Karpas-422 (cell line): ENCODE measurements around the gene DCXR. TPM values are rescaled to one million over a fixed set of nuclear protein-coding genes. Genes with fewer than 3 reads are reported as not detected.

Source experiments
- DNase-seq: peaks from one replicate; pipeline ENCODE4 v3.0.0-alpha.2; 2015
- H2AFZ ChIP-seq: fragments of 200-600 bp; sonication (generic); 2 replicates; pipeline ENCODE4 v1.6.1; 2014; ENCODE audit warnings: antibody characterized with exemption, low read length, mixed read lengths
- H3K27ac ChIP-seq: fragments of 200-600 bp; sonication (generic); 2 replicates; pipeline ENCODE4 v1.5.1; 2014; ENCODE audit warnings: mild to moderate bottlenecking, low read length, moderate library complexity
- H3K27me3 ChIP-seq: fragments of 200-600 bp; sonication (generic); 2 replicates; pipeline ENCODE4 v1.6.1; 2014; ENCODE audit warnings: low read length, mixed read lengths
- H3K36me3 ChIP-seq: fragments of 200-600 bp; sonication (generic); 2 replicates; pipeline ENCODE4 v1.6.1; 2014; ENCODE audit warnings: low read length, mixed read lengths; ENCODE audit not compliant: insufficient read depth
- H3K4me1 ChIP-seq: fragments of 200-600 bp; sonication (generic); 2 replicates; pipeline ENCODE4 v1.6.1; 2014; ENCODE audit warnings: mild to moderate bottlenecking, low read length, mixed read lengths
- H3K4me2 ChIP-seq: fragments of 200-600 bp; sonication (generic); 2 replicates; pipeline ENCODE4 v1.6.1; 2014; ENCODE audit warnings: low read length, low read depth, mild to moderate bottlenecking; ENCODE audit not compliant: poor library complexity, severe bottlenecking
- H3K4me3 ChIP-seq: fragments of 200-600 bp; sonication (generic); 2 replicates; pipeline ENCODE4 v1.5.1; 2014; ENCODE audit warnings: mild to moderate bottlenecking, antibody characterized with exemption, low read length, mixed read lengths
- H3K79me2 ChIP-seq: fragments of 200-600 bp; sonication (generic); 2 replicates; pipeline ENCODE4 v1.6.1; 2014; ENCODE audit warnings: mild to moderate bottlenecking, low read length, mixed read lengths
- H3K9ac ChIP-seq: fragments of 200-600 bp; sonication (generic); 2 replicates; pipeline ENCODE4 v1.6.0; 2014; ENCODE audit warnings: low read length
- H3K9me2 ChIP-seq: fragments of 200-600 bp; sonication (generic), shearing (Covaris generic); replicated peaks from 2 replicates; pipeline ENCODE4 v1.6.0; 2014; ENCODE audit warnings: mild to moderate bottlenecking, low read length, moderate library complexity; ENCODE audit not compliant: insufficient read depth
- H3K9me3 ChIP-seq: fragments of 300-700, 200-600 bp; sonication (generic); 2 replicates; pipeline ENCODE4 v1.6.1; 2014; ENCODE audit warnings: low read length, mixed read lengths
- H4K20me1 ChIP-seq: fragments of 200-600 bp; sonication (generic); 2 replicates; pipeline ENCODE4 v1.6.1; 2014; ENCODE audit warnings: mild to moderate bottlenecking, antibody characterized with exemption, low read length, low read depth; ENCODE audit not compliant: insufficient read depth
- total RNA-seq: library from RNA; depleted of rRNA; stranded (reverse); fragments of >200 nt; shearing (Covaris generic); gene quantifications from 2 replicates; pipeline ENCODE4 v1.2.3, GENCODE V29; 2014; ENCODE audit warnings: low replicate concordance

DCXR gene
- total RNA-seq, 1 experiment from 2014 or later = 103 TPM

DNA sequence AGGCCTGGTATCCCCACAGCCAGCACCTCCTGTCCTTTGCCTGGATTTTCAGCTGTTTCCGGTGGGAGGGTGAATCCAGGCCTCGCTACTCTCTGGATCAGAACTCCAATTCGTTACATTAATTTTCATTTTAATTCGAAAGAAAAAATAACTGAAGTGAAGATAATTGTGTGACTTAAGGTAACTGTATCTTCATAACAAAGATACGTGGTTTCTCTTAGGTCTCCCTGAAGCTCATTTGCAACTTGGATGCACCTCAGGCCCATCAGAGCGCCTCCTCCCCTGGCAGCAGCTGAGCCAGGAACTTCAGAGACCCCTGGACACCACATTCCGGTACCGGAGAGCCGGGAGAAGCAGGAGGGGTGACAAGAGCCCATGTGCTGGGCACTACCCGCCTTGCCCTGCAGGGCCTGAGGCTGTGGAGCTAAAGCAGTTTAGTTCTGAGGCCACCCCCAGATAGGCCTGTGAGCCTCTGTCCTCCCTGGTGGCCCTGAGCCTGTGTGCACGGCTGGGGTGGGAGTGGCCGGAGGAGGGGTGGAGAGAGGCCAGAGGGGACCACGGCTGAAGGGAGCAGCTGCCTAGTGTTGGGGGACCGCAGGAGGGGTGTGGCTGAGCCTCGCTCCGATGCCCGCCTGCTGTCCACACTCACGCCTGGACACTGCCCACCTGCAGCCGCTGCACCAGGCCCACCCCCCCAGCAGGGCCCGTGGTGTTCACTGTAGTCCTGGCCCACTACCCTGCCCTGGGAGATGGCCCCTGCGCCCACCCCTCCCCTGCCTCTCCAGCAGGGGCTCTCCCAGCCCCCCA, 39.5 kb upstream of the DCXR start:
- Histone ChIP-seq H3K4me3 (no peak overlapping the region), H2AFZ (no peak overlapping the region), H3K4me2 (no peak overlapping the region), H3K36me3 (no peaks in the 10 kb centered on the region; the same call in 1 of the 2 replicates), H4K20me1 (peaks cover 19% of the 10 kb centered on the region; the same call in 1 of the 2 replicates), H3K4me1 (peaks cover 6% of the 10 kb centered on the region; the same call in 1 of the 2 replicates), H3K79me2 (no peaks in the 10 kb centered on the region), H3K27ac (no peak overlapping the region), H3K9ac (no peak overlapping the region), H3K27me3 (no peaks in the 10 kb centered on the region), H3K9me2 (no peaks in the 10 kb centered on the region), H3K9me3 (no peaks in the 10 kb centered on the region)
- DNase-seq = no peak

GRCh38 chr17:82076018-82076784, 38.7 kb upstream of the DCXR start:
- Histone ChIP-seq H3K9ac (no peak overlapping the region), H3K27me3 (no peaks in the 10 kb centered on the region), H2AFZ (no peak overlapping the region), H3K4me1 (peaks cover 6% of the 10 kb centered on the region; the same call in 1 of the 2 replicates), H4K20me1 (peaks cover 19% of the 10 kb centered on the region; the same call in 1 of the 2 replicates), H3K36me3 (no peaks in the 10 kb centered on the region; the same call in 1 of the 2 replicates), H3K79me2 (no peaks in the 10 kb centered on the region), H3K4me2 (no peak overlapping the region), H3K9me2 (no peaks in the 10 kb centered on the region), H3K27ac (no peak overlapping the region), H3K4me3 (no peak overlapping the region), H3K9me3 (no peaks in the 10 kb centered on the region)
- DNase-seq = peak; percentile 54

DNA sequence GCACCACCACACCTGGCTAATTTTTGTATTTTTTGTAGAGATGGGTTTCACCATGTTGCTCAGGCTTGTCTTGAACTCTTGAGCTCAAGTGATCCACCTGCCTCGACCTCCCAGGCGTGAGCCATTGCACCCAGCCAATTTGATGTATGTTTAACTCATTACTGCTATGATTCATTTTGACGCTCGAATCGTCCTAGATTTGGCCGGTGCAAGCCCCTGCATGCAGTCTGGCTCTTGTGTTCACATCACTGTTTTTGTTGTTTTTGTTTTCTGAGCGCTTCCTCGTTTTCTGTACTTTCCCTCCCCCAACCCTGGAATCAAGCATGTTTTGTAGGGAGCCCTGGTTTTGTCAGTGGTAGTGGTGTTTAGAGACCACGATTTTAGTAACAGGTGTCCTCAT, 35.9 kb upstream of the DCXR start:
- no peak for DNase-seq
- H3K36me3 ChIP-seq = no peaks in the 10 kb centered on the region; the same call in 1 of the 2 replicates
- H3K4me1 ChIP-seq = peaks cover 6% of the 10 kb centered on the region; the same call in 1 of the 2 replicates
- no peak overlapping the region for H2AFZ ChIP-seq
- H3K27me3 ChIP-seq = no peaks in the 10 kb centered on the region
- H3K4me2 ChIP-seq = no peak overlapping the region
- H3K9me3 ChIP-seq = no peaks in the 10 kb centered on the region
- 0 out of 2 replicates have a peak, but pooled peaks cover 13% of the 10 kb centered on the region for H4K20me1 ChIP-seq
- H3K9me2 ChIP-seq = no peaks in the 10 kb centered on the region
- no peak overlapping the region for H3K4me3 ChIP-seq
- H3K79me2 ChIP-seq = no peaks in the 10 kb centered on the region
- no peak overlapping the region for H3K27ac ChIP-seq
- no peak overlapping the region for H3K9ac ChIP-seq

DNA sequence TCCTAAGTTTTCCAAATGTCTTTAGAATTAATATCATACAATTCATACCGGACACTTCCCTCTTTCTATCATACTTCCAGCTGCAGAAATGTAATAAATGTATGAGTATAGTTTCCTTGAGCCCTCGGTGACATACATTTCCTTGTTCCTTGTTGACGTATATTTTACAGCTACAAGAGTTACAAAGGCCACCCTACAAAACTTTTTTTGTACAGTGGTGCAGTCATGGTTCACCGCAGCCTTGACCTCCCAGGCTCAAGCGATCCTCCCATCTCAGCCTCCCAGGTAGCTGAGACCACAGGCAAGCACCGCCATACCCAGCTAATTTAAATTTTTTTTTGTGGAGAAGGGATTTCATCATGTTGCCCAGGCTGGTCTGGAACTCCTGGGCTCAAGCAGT, 35.3 kb upstream of the DCXR start:
- no peak for DNase-seq
- no peaks in the 10 kb centered on the region for H3K27me3 ChIP-seq
- H3K9me3 ChIP-seq = no peaks in the 10 kb centered on the region
- H3K36me3 ChIP-seq = no peaks in the 10 kb centered on the region
- H3K4me2 ChIP-seq = no peak overlapping the region
- H3K27ac ChIP-seq = no peak overlapping the region
- peaks cover 6% of the 10 kb centered on the region; the same call in 1 of the 2 replicates for H3K4me1 ChIP-seq
- H3K9ac ChIP-seq = no peak overlapping the region
- no peak overlapping the region for H3K4me3 ChIP-seq
- no peak overlapping the region for H2AFZ ChIP-seq
- no peaks in the 10 kb centered on the region for H3K79me2 ChIP-seq
- no peaks in the 10 kb centered on the region for H3K9me2 ChIP-seq
- 0 out of 2 replicates have a peak, but pooled peaks cover 7% of the 10 kb centered on the region for H4K20me1 ChIP-seq

- Histone ChIP-seq H3K36me3 (no peaks in the 10 kb centered on the region), H2AFZ (no peak overlapping the region), H3K9me3 (no peaks in the 10 kb centered on the region), H3K79me2 (peaks cover 6% of the 10 kb centered on the region; the same call in 1 of the 2 replicates), H3K9me2 (no peaks in the 10 kb centered on the region), H3K4me2 (no peak overlapping the region), H4K20me1 (0 out of 2 replicates have a peak, but pooled peaks cover 1% of the 10 kb centered on the region), H3K27ac (no peak overlapping the region), H3K4me3 (no peak overlapping the region), H3K9ac (no peak overlapping the region), H3K4me1 (peaks cover 8% of the 10 kb centered on the region), H3K27me3 (no peaks in the 10 kb centered on the region)
- DNase-seq = no peak
Measured at GRCh38 chr17:82070611-82071010, 33.1 kb upstream of the DCXR start.

DNA sequence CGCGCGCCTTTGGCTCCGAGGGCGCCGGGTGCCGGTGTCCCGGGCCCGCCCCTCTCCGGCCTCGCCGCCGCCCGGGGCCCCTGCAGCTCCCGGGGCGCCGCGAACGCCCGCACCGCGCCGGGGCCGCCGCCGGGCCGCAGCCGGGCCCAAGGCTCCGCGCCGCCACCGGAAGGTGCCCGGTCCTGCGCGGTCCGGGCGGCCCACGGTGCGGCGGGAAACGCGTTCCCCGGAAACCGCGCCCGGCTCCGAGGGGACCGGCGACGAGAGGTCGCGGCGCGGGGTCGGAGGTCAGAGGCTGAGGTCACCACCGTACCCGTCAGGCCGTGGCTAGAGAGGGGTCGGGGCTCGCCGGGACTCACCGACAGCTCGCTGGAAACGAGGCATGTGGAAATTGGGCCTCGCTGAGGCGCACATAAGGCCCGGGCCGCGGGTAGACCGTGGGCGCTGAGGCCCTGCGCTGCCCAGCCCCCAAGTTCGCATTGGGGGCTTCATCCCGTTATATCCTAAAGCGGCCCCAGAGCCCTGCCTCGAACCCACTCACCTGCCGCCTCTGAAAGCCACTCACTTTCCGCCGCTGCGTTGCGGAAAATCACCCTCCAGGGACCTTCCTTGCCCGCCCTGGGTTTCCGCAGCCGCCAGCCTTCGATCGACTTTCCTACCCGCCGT, 28.3 kb upstream of the DCXR start, which contains the start of gene DUS1L:
Gene DUS1L (minus strand): TSS at position 167 of the 666 bp plus-strand sequence. CDS start 745 bp downstream, outside the sequence.
- Histone ChIP-seq H3K36me3 (no peaks in the 10 kb centered on the region), H3K9ac (peak within 1 kb of the TSS; percentile 99), H3K27ac (peak within 1 kb of the TSS; percentile 61; the same call in 1 of the 2 replicates), H3K9me3 (no peaks in the 10 kb centered on the region), H2AFZ (peak within 1 kb of the TSS; percentile 32; the same call in 1 of the 2 replicates), H3K27me3 (no peaks in the 10 kb centered on the region), H3K4me2 (peak within 1 kb of the TSS; percentile 94), H3K4me3 (peak within 1 kb of the TSS; percentile 90), H3K4me1 (peaks cover 20% of the 10 kb centered on the region), H3K79me2 (peaks cover 29% of the 10 kb centered on the region), H3K9me2 (no peaks in the 10 kb centered on the region), H4K20me1 (peaks cover 12% of the 10 kb centered on the region; the same call in 1 of the 2 replicates)
- peak; percentile 88 for DNase-seq

GRCh38 chr17:82065193-82065637, 27.7 kb upstream of the DCXR start:
- no peaks in the 10 kb centered on the region for H3K27me3 ChIP-seq
- no peak overlapping the region for H2AFZ ChIP-seq
- peak overlapping the region; percentile 61; the same call in 1 of the 2 replicates for H3K27ac ChIP-seq
- H3K9ac ChIP-seq = peak overlapping the region; percentile 99
- H3K4me2 ChIP-seq = peak overlapping the region; percentile 94
- H3K79me2 ChIP-seq = peaks cover 29% of the 10 kb centered on the region
- H3K9me2 ChIP-seq = no peaks in the 10 kb centered on the region
- no peaks in the 10 kb centered on the region for H3K9me3 ChIP-seq
- peaks cover 12% of the 10 kb centered on the region; the same call in 1 of the 2 replicates for H4K20me1 ChIP-seq
- peaks cover 20% of the 10 kb centered on the region for H3K4me1 ChIP-seq
- peak; percentile 63 for DNase-seq
- peak overlapping the region; percentile 90 for H3K4me3 ChIP-seq
- H3K36me3 ChIP-seq = no peaks in the 10 kb centered on the region
